HepG2 (cell line): ENCODE results near the gene GIPC1. TPM values are rescaled to one million over a fixed set of nuclear protein-coding genes. Genes with fewer than 3 reads are reported as not detected.

Experiments
- AGO1 ChIP-seq: fragments of 200-400 bp; formaldehyde crosslinking; IDR thresholded peaks from 2 replicates; pipeline ENCODE4 v1.6.1; 2017; ENCODE audit warnings: mild to moderate bottlenecking, low read depth, low read length, moderate library complexity; ENCODE audit not compliant: poor library complexity, severe bottlenecking
- ARID2 ChIP-seq: sonication (generic); formaldehyde crosslinking; IDR thresholded peaks from 2 replicates; pipeline ENCODE4 v1.8.1; 2022; ENCODE audit warnings: mild to moderate bottlenecking, missing genetic modification reagents, borderline replicate concordance
- EHMT2 ChIP-seq: fragments of 200-600 bp; sonication (generic); IDR thresholded peaks from 2 replicates; pipeline ENCODE4 v1.7.0; 2017; ENCODE audit warnings: antibody characterized with exemption, low read depth, low read length, borderline replicate concordance
- GABPA ChIP-seq, 2 experiments: IDR thresholded peaks; 2 replicates each; pipeline ENCODE4 v1.6.1; 2011 to 2016; ENCODE audit warnings: low read depth in 2 of 2, low read length in 1 of 2, missing biosample characterization in 1 of 2, missing genetic modification characterization in 1 of 2
- HNRNPL ChIP-seq: fragments of 200-400 bp; formaldehyde crosslinking; IDR thresholded peaks from 2 replicates; pipeline ENCODE4 v1.6.1; 2017; ENCODE audit warnings: mild to moderate bottlenecking, low read depth, low read length
- HNRNPUL1 ChIP-seq: fragments of 200-400 bp; formaldehyde crosslinking; IDR thresholded peaks from 2 replicates; pipeline ENCODE4 v1.6.1; 2017; ENCODE audit warnings: low read depth, mild to moderate bottlenecking, low read length, moderate library complexity
- JUN ChIP-seq: sonication (generic); formaldehyde crosslinking; IDR thresholded peaks from 2 replicates; pipeline ENCODE4 v1.4.0; 2020; ENCODE audit warnings: mild to moderate bottlenecking, missing genetic modification reagents
- KAT8 ChIP-seq: IDR thresholded peaks from 2 replicates; pipeline ENCODE4 v1.6.1; 2016; ENCODE audit warnings: missing genetic modification reagents, missing compliant biosample characterization
- MEIS2 ChIP-seq: sonication (generic); formaldehyde crosslinking; IDR thresholded peaks from 2 replicates; pipeline ENCODE4 v1.9.0; 2021; ENCODE audit warnings: mild to moderate bottlenecking, missing genetic modification reagents
- RARG ChIP-seq: sonication (generic); formaldehyde crosslinking; IDR thresholded peaks from 2 replicates; pipeline ENCODE4 v1.4.0; 2020; ENCODE audit warnings: low read depth, mild to moderate bottlenecking, missing genetic modification reagents
- SP140L ChIP-seq: sonication (generic); formaldehyde crosslinking; IDR thresholded peaks from 2 replicates; pipeline ENCODE4 v1.4.0; 2020; ENCODE audit warnings: missing genetic modification reagents, borderline replicate concordance
- SP5 ChIP-seq: IDR thresholded peaks from 2 replicates; pipeline ENCODE4 v1.6.1; 2016; ENCODE audit warnings: low read depth, borderline replicate concordance
- ZNF230 ChIP-seq: sonication (generic); formaldehyde crosslinking; IDR thresholded peaks from 2 replicates; pipeline ENCODE4 v1.4.0; 2020; ENCODE audit warnings: mild to moderate bottlenecking, missing genetic modification reagents
- ZNF564 ChIP-seq: sonication (generic); formaldehyde crosslinking; IDR thresholded peaks from 2 replicates; pipeline ENCODE4 v1.8.1; 2023; ENCODE audit warnings: mild to moderate bottlenecking, missing genetic modification reagents
- polyA plus RNA-seq, 8 experiments: library from polyadenylated mRNA; depleted of rRNA in 3 of 8; stranded (reverse) in 7 of 8; unstranded in 1 of 8; fragments of >200 nt; fragmentation: Illumina TruSeq in 4 of 8; extraction: Trizol in 4 of 8; gene quantifications; 2 replicates each; pipeline versions ENCODE4 v1.2.1 to v1.2.3, GENCODE V29; 2011 to 2016; ENCODE audit warnings: low read depth in 4 of 8, missing spikeins in 1 of 8, mixed read lengths in 1 of 8; ENCODE audit not compliant: insufficient read depth in 1 of 8
- total RNA-seq, 5 experiments: library from RNA; depleted of rRNA; stranded (reverse); fragments of >200 nt; fragmentation: Illumina TruSeq; extraction: Trizol; gene quantifications; 2 replicates each; pipeline ENCODE4 v1.2.3, GENCODE V29; 2016; ENCODE audit warnings: low read depth in 1 of 5
- TF ChIP-seq, protein P1 (sequence below): sonication (generic); formaldehyde crosslinking; IDR thresholded peaks from 2 replicates; pipeline ENCODE4 v1.8.1; 2023; ENCODE audit warnings: missing genetic modification reagents, inconsistent platforms, borderline replicate concordance
- TF ChIP-seq, protein P2 (sequence below), 2 experiments: sonication (generic) in 1 of 2; formaldehyde crosslinking in 1 of 2; IDR thresholded peaks; 2 replicates each; pipeline versions ENCODE4 v1.4.0 to v1.6.1; 2018 to 2020; ENCODE audit warnings: missing genetic modification reagents in 2 of 2, borderline replicate concordance in 1 of 2, low read depth in 1 of 2, mild to moderate bottlenecking in 1 of 2, missing biosample characterization in 1 of 2
- TF ChIP-seq, protein P3 (sequence below): sonication (generic); formaldehyde crosslinking; conservative IDR thresholded peaks from 2 replicates; pipeline ENCODE4 v1.4.0; 2020; ENCODE audit warnings: missing genetic modification reagents
- TF ChIP-seq, protein P4 (sequence below): sonication (generic); formaldehyde crosslinking; IDR thresholded peaks from 2 replicates; pipeline ENCODE4 v1.8.0; 2023; ENCODE audit warnings: mild to moderate bottlenecking, missing genetic modification reagents
- TF ChIP-seq, protein P5 (sequence below): sonication (generic); formaldehyde crosslinking; IDR thresholded peaks from 2 replicates; pipeline ENCODE4 v1.8.0; 2022; ENCODE audit warnings: missing genetic modification reagents, mild to moderate bottlenecking, moderate library complexity, borderline replicate concordance

Gene GIPC1
- total and polyA plus RNA-seq, 2 of the 13 experiments (the other 11 are each of a cell fraction or from before 2014, with no cell fraction given) = 27.1 to 48.1 TPM

DNA sequence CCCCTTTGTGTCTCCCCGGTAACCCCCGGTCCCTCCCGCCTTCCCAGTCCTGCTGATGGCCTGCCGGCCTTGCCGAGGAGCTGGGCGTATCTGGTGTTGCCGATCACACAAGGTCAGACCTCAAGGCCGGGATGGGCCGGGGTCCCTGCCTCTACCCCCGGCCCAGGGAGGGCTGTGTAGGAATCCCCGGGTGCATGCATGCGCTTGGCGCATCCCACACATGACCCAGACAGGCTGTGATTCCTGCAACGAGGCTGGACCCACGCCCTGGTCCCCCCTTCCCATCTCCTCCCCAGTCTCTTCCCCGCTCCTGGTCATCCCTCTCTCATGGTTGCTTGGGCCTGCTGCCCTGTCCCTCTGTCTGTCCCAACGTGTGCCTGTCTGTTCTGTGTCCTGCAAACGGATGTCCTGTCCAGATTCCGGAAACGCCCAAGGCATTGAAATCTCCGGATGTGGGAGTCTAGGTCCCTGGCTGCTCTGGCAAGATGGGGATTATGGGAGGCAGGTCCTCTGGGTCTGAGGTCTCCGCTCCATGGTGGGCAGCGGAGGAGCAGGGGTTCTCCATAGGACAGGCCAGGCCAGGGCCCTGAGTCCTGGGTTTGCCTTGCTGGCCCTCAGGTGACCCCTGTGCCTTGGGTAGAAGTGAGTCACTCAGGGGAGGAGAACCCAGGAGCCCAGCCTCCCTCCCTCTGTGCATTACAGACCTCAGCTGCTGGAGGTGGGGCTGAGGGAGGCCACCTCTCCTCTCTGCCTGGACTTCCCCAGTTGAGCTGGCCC is 61.2 kb downstream of the GIPC1 start (continued):
- TF ChIP-seq, protein P1, sequence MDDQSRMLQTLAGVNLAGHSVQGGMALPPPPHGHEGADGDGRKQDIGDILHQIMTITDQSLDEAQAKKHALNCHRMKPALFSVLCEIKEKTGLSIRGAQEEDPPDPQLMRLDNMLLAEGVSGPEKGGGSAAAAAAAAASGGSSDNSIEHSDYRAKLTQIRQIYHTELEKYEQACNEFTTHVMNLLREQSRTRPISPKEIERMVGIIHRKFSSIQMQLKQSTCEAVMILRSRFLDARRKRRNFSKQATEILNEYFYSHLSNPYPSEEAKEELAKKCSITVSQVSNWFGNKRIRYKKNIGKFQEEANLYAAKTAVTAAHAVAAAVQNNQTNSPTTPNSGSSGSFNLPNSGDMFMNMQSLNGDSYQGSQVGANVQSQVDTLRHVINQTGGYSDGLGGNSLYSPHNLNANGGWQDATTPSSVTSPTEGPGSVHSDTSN (CRISPR knock-in tag) = no peak
- TF ChIP-seq ZNF564 (CRISPR knock-in tag) = peak; percentile 62; the same call in 1 of the 2 replicates
- TF ChIP-seq JUN (CRISPR knock-in tag) = peak; percentile 58; the same call in 1 of the 2 replicates
- TF ChIP-seq, protein P2, sequence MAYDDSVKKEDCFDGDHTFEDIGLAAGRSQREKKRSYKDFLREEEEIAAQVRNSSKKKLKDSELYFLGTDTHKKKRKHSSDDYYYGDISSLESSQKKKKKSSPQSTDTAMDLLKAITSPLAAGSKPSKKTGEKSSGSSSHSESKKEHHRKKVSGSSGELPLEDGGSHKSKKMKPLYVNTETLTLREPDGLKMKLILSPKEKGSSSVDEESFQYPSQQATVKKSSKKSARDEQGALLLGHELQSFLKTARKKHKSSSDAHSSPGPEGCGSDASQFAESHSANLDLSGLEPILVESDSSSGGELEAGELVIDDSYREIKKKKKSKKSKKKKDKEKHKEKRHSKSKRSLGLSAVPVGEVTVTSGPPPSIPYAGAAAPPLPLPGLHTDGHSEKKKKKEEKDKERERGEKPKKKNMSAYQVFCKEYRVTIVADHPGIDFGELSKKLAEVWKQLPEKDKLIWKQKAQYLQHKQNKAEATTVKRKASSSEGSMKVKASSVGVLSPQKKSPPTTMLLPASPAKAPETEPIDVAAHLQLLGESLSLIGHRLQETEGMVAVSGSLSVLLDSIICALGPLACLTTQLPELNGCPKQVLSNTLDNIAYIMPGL (CRISPR knock-in tag; IDR thresholded peaks at IDR 0.05; ENCODE audit: borderline replicate concordance in 1 of 2, low read depth in 1 of 2) = peak in 1 of 2 experiments; percentile 50; a peak in 1 of 4 replicates
- TF ChIP-seq MEIS2 (CRISPR knock-in tag) = no peak
- TF ChIP-seq, protein P3, sequence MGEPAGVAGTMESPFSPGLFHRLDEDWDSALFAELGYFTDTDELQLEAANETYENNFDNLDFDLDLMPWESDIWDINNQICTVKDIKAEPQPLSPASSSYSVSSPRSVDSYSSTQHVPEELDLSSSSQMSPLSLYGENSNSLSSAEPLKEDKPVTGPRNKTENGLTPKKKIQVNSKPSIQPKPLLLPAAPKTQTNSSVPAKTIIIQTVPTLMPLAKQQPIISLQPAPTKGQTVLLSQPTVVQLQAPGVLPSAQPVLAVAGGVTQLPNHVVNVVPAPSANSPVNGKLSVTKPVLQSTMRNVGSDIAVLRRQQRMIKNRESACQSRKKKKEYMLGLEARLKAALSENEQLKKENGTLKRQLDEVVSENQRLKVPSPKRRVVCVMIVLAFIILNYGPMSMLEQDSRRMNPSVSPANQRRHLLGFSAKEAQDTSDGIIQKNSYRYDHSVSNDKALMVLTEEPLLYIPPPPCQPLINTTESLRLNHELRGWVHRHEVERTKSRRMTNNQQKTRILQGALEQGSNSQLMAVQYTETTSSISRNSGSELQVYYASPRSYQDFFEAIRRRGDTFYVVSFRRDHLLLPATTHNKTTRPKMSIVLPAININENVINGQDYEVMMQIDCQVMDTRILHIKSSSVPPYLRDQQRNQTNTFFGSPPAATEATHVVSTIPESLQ (CRISPR knock-in tag) = no peak
- TF ChIP-seq AGO1 = no peak
- peak; percentile 83 for TF ChIP-seq SP5 (CRISPR knock-in tag)
- TF ChIP-seq, protein P4, sequence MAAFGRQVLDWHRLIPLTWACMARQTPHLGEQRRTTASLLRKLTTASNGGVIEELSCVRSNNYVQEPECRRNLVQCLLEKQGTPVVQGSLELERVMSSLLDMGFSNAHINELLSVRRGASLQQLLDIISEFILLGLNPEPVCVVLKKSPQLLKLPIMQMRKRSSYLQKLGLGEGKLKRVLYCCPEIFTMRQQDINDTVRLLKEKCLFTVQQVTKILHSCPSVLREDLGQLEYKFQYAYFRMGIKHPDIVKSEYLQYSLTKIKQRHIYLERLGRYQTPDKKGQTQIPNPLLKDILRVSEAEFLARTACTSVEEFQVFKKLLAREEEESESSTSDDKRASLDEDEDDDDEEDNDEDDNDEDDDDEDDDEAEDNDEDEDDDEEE (CRISPR knock-in tag) = 0 out of 2 replicates have a peak, but pooled peaks have one; percentile 23
- TF ChIP-seq ZNF230 (CRISPR knock-in tag) = 0 out of 2 replicates have a peak, but pooled peaks have one; percentile 64
- TF ChIP-seq SP140L = no peak
- no peak for TF ChIP-seq HNRNPUL1
- TF ChIP-seq, protein P5, sequence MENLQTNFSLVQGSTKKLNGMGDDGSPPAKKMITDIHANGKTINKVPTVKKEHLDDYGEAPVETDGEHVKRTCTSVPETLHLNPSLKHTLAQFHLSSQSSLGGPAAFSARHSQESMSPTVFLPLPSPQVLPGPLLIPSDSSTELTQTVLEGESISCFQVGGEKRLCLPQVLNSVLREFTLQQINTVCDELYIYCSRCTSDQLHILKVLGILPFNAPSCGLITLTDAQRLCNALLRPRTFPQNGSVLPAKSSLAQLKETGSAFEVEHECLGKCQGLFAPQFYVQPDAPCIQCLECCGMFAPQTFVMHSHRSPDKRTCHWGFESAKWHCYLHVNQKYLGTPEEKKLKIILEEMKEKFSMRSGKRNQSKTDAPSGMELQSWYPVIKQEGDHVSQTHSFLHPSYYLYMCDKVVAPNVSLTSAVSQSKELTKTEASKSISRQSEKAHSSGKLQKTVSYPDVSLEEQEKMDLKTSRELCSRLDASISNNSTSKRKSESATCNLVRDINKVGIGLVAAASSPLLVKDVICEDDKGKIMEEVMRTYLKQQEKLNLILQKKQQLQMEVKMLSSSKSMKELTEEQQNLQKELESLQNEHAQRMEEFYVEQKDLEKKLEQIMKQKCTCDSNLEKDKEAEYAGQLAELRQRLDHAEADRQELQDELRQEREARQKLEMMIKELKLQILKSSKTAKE = peak; percentile 37; the same call in 1 of the 2 replicates
- TF ChIP-seq GABPA (IDR thresholded peaks at IDR 0.05; ENCODE audit: low read depth, low read length) = peak; percentile 20; the same call in 1 of the 2 replicates
- TF ChIP-seq GABPA (CRISPR knock-in tag; IDR thresholded peaks at IDR 0.05; ENCODE audit: low read depth) = peak; percentile 57; the same call in 1 of the 2 replicates
- TF ChIP-seq ARID2 (CRISPR knock-in tag) = no peak
- TF ChIP-seq KAT8 (CRISPR knock-in tag) = no peak
- no peak for TF ChIP-seq EHMT2
- no peak for TF ChIP-seq HNRNPL
- TF ChIP-seq RARG = no peak
